Colonic mucosa (tissue), 4 donors: Measurements from ENCODE around the gene AARSD1. TPM values are rescaled to one million over a fixed set of nuclear protein-coding genes. Genes with fewer than 3 reads are reported as not detected.

Experiments
- DNase-seq: peaks from one replicate; pipeline ENCODE4 v3.0.0-alpha.2; 2020
- H3K27ac ChIP-seq: fragments of 200-600 bp; one replicate; pipeline ENCODE4 v1.8.0; 2021
- H3K27me3 ChIP-seq: fragments of 200-600 bp; one replicate; pipeline ENCODE4 v1.8.0; 2021
- H3K36me3 ChIP-seq: fragments of 200-600 bp; one replicate; pipeline ENCODE4 v1.8.0; 2021
- H3K4me1 ChIP-seq: fragments of 200-600 bp; one replicate; pipeline ENCODE4 v1.8.0; 2021; ENCODE audit warnings: mild to moderate bottlenecking
- H3K4me3 ChIP-seq: fragments of 200-600 bp; one replicate; pipeline ENCODE4 v1.8.0; 2021
- H3K9ac ChIP-seq, 2 donors: one replicate each; pipeline ENCODE4 v1.7.0; 2013; ENCODE audit warnings: control low read depth in 2 of 2, low read depth in 2 of 2, low read length in 2 of 2
- H3K9me3 ChIP-seq: fragments of 200-600 bp; one replicate; pipeline ENCODE4 v1.8.0; 2021
- CTCF ChIP-seq: fragments of 200-600 bp; IDR thresholded peaks from one replicate; pipeline ENCODE4 v1.8.0; 2022; ENCODE audit warnings: antibody characterized with exemption, mild to moderate bottlenecking
- intact Hi-C: fragments of 100-400 bp; cut with DNase I; formaldehyde crosslinking; loops from one replicate; pipeline ENCODE4 v1.14.1; 2022
- total RNA-seq, 2 donors: library from RNA; stranded (reverse); fragmentation: NEBNext Ultra II Directional in 1 of 2; extraction: Animal tissue kit (Norgen Biotek cat#: 25700) in 1 of 2; gene quantifications; one replicate each; pipeline ENCODE4 v1.2.1, GENCODE V29; 2021
- donor health status: healthy.
- donor health status: DM: no; HTN: no; CAD: no.
- donor health status: DM: no; HTN: no; CAD: no.

Gene AARSD1
- 10 to 100 TPM; 19.8 to 34.3 TPM for total RNA-seq

GRCh38 chr17:42964161-42964932, at the start of gene AARSD1:
Gene AARSD1 (minus strand): TSS chr17:42964454. CDS start chr17:42964440, 14 bp downstream.
- peak; percentile 96 for DNase-seq
- Histone ChIP-seq H3K27ac (peak within 1 kb of the TSS; percentile 81), H3K36me3 (no peaks in the 10 kb centered on the region), H3K9ac (peak within 1 kb of the TSS; percentile 68 to 93), H3K4me3 (peak within 1 kb of the TSS; percentile 69), H3K4me1 (no peaks in the 10 kb centered on the region), H3K9me3 (no peaks in the 10 kb centered on the region), H3K27me3 (no peaks in the 10 kb centered on the region)
- intact Hi-C loops, result no loop called here
- no peak for TF ChIP-seq CTCF

GRCh38 chr17:43013296-43013695, 49.0 kb upstream of the AARSD1 start:
- no peaks in the 10 kb centered on the region for H3K36me3 ChIP-seq
- peaks cover 3% of the 10 kb centered on the region for H3K4me1 ChIP-seq

GRCh38 chr17:43011728-43012472, 47.6 kb upstream of the AARSD1 start:
- Histone ChIP-seq H3K4me3 (no peak overlapping the region), H3K27ac (peak overlapping the region; percentile 25), H3K36me3 (no peaks in the 10 kb centered on the region), H3K9ac (peak overlapping the region in 1 of 2 donors; percentile 54), H3K4me1 (peaks cover 3% of the 10 kb centered on the region), H3K9me3 (no peaks in the 10 kb centered on the region), H3K27me3 (no peaks in the 10 kb centered on the region)
- intact Hi-C loops, result no loop called here
- DNase-seq, result no peak
- TF ChIP-seq CTCF, result no peak

More at GRCh38 chr17:43013296-43013695, 49.0 kb upstream of the AARSD1 start:
- intact Hi-C loops, result no loop called here
- no peaks in the 10 kb centered on the region for H3K9me3 ChIP-seq
- TF ChIP-seq CTCF, result no peak
- DNase-seq, result no peak
- H3K9ac ChIP-seq, result no peak overlapping the region
- no peaks in the 10 kb centered on the region for H3K27me3 ChIP-seq
- no peak overlapping the region for H3K27ac ChIP-seq
- no peak overlapping the region for H3K4me3 ChIP-seq

GRCh38 chr17:43010667-43011308, 46.5 kb upstream of the AARSD1 start:
- DNase-seq, result peak; percentile 89
- no peak overlapping the region for H3K4me3 ChIP-seq
- no peaks in the 10 kb centered on the region for H3K27me3 ChIP-seq
- no peaks in the 10 kb centered on the region for H3K9me3 ChIP-seq
- TF ChIP-seq CTCF, result no peak
- peak overlapping the region; percentile 69 for H3K27ac ChIP-seq
- no peaks in the 10 kb centered on the region for H3K36me3 ChIP-seq
- intact Hi-C loops, result no loop called here
- H3K4me1 ChIP-seq, result peaks cover 3% of the 10 kb centered on the region
- peak overlapping the region; percentile 29 to 31 for H3K9ac ChIP-seq
